Measurements from ENCODE around the gene GLMP.

GLMP gene

GRCh38 chr1:156249593-156249992 lies 45.9 kb downstream of the GLMP start:
- Histone ChIP-seq H3K9me3 (ENCODE audit: control insufficient read depth, low read length) (no peaks in the 10 kb centered on the region), H2BK120ac (ENCODE audit: low read depth, low read length) (no peak overlapping the region), H3K4ac (ENCODE audit: low read depth in 1 of 2, low read length in 2 of 2) (no peak overlapping the region), H4K91ac (ENCODE audit: low read length) (no peak overlapping the region), H3K27me3 (ENCODE audit: control insufficient read depth in 1 of 2, insufficient read depth in 1 of 2, low read length in 2 of 2) (peaks cover 0 to 26% of the 10 kb centered on the region in 2 experiments), H3K4me2 (ENCODE audit: low read length, poor library complexity, severe bottlenecking) (no peak overlapping the region), H3K18ac (ENCODE audit: low read depth in 1 of 2, low read length in 2 of 2) (no peak overlapping the region), H2BK15ac (ENCODE audit: low read depth, poor library complexity, severe bottlenecking) (no peak overlapping the region), H3K27ac (ENCODE audit: low read length, poor library complexity, severe bottlenecking) (no peak overlapping the region), H3K23ac (ENCODE audit: low read length in 2 of 2) (no peak overlapping the region), H3K9ac (ENCODE audit: low read length) (no peak overlapping the region), H3K4me3 (ENCODE audit: insufficient read depth in 1 of 2, low read depth in 1 of 2, low read length in 2 of 2) (no peak overlapping the region), H3K36me3 (ENCODE audit: control insufficient read depth in 1 of 2, insufficient read depth in 2 of 2, low read depth in 1 of 2, low read length in 2 of 2) (peaks cover 56 to 83% of the 10 kb centered on the region in 2 experiments), H2AFZ (ENCODE audit: low read depth, low read length) (no peak overlapping the region), H3K79me1 (replicated peaks; ENCODE audit: low read length, poor library complexity, severe bottlenecking) (peaks cover 3% of the 10 kb centered on the region), H3K14ac (ENCODE audit: low read length in 2 of 2) (no peak overlapping the region), H3K4me1 (ENCODE audit: control insufficient read depth, insufficient read depth, low read depth, low read length) (peaks cover 1% of the 10 kb centered on the region), H4K8ac (ENCODE audit: low read length) (no peak overlapping the region), H2AK5ac (ENCODE audit: low read length, severe bottlenecking) (no peak overlapping the region), H2BK5ac (ENCODE audit: low read depth, low read length, poor library complexity, severe bottlenecking) (no peak overlapping the region), H2BK12ac (ENCODE audit: low read length in 2 of 2) (no peak overlapping the region)
- no peak for DNase-seq
- 88% methylated on average over 5 of the region's 5 CpGs for WGBS

DNA sequence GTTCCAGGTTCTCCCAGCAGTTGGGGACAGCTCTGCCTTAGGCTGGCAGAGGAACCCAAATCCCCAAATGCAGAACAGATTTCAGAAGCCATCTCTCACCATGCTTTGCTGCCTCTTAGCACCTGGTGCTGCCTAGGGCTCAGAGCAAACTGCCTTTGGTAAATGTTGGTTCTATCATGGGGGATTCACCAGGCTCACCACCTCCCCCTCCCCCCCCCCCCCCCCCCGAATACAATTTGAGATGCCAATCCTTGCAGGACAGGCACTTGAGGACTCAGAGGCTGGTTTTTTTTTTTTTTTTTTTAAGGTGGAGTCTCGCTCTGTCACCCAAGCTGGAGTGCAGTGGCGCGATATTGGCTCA lies 47.2 kb downstream of the GLMP start:
- H3K36me3 ChIP-seq (ENCODE audit: control insufficient read depth in 1 of 2, insufficient read depth in 2 of 2, low read depth in 1 of 2, low read length in 2 of 2), result peaks cover 46 to 73% of the 10 kb centered on the region in 2 experiments
- no peak overlapping the region for H2BK12ac ChIP-seq (ENCODE audit: low read length in 2 of 2)
- H2AK5ac ChIP-seq (ENCODE audit: low read length, severe bottlenecking), result no peak overlapping the region
- peaks cover 1% of the 10 kb centered on the region for H3K79me1 ChIP-seq (replicated peaks; ENCODE audit: low read length, poor library complexity, severe bottlenecking)
- no peak overlapping the region for H2BK5ac ChIP-seq (ENCODE audit: low read depth, low read length, poor library complexity, severe bottlenecking)
- no peak overlapping the region for H3K9ac ChIP-seq (ENCODE audit: low read length)
- H3K27me3 ChIP-seq (ENCODE audit: control insufficient read depth in 1 of 2, insufficient read depth in 1 of 2, low read length in 2 of 2), result peaks cover 0 to 30% of the 10 kb centered on the region in 2 experiments
- no peak overlapping the region for H4K91ac ChIP-seq (ENCODE audit: low read length)
- H3K18ac ChIP-seq (ENCODE audit: low read depth in 1 of 2, low read length in 2 of 2), result no peak overlapping the region
- H2AFZ ChIP-seq (ENCODE audit: low read depth, low read length), result no peak overlapping the region
- no peak overlapping the region for H4K8ac ChIP-seq (ENCODE audit: low read length)
- peak overlapping the region in 1 of 2 experiments; percentile 37 for H3K4ac ChIP-seq (ENCODE audit: low read depth in 1 of 2, low read length in 2 of 2)
- no peak overlapping the region for H3K4me3 ChIP-seq (ENCODE audit: insufficient read depth in 1 of 2, low read depth in 1 of 2, low read length in 2 of 2)
- H3K4me1 ChIP-seq (ENCODE audit: control insufficient read depth, insufficient read depth, low read depth, low read length), result peaks cover 1% of the 10 kb centered on the region
- no CpG with 5 or more reads among the region's 4 CpGs for WGBS
- no peak overlapping the region for H3K23ac ChIP-seq (ENCODE audit: low read length in 2 of 2)
- no peak overlapping the region for H3K14ac ChIP-seq (ENCODE audit: low read length in 2 of 2)
- no peak overlapping the region for H2BK120ac ChIP-seq (ENCODE audit: low read depth, low read length)
- no peak overlapping the region for H2BK15ac ChIP-seq (ENCODE audit: low read depth, poor library complexity, severe bottlenecking)
- no peak overlapping the region for H3K27ac ChIP-seq (ENCODE audit: low read length, poor library complexity, severe bottlenecking)
- H3K9me3 ChIP-seq (ENCODE audit: control insufficient read depth, low read length), result no peaks in the 10 kb centered on the region
- no peak for DNase-seq
- H3K4me2 ChIP-seq (ENCODE audit: low read length, poor library complexity, severe bottlenecking), result no peak overlapping the region

DNA sequence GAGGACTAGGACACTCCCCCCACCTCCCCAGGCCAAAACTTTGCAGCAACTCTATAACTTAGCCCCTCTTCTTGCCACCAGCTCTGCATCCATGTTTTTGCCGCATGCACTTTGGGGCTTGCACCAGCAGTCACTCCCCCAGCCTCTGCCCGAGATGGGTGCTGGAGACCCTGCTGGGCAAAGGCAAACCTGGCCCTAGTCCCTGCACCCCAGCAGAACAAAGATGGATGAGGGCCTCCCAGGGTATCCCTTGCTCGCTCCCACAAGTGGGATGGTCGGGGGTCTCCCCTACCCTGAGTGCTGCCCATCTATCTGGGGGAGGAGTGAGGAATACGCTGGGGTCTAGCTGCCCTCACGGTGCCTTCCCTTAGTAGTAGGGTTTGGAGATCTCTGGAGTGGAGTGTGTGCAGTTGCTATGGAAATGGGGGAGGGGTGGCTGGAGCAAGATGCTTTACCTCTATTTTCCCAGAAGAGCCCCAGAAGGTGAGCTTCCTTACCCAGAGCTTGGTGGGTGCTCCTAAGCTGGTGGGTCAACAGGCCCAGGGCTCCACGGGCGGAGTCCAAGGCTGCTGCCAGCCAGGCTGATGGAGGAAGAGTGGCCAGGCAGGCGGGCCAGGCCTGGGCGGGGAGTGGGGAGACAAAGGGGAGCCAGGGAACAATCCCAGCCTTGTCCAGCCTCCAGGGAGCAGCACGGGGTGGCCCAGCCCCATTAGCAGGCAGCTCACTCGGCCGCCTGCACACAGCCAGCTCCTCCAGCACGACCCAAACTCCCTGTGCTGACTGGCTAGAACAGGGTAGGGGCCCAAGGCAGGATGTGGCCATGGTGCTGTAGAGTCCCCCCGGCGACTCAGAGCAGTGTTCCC lies 47.8 kb downstream of the GLMP start, which contains the start of gene PAQR6:
Gene PAQR6, minus strand, starts transcription at position 597 of the 863 bp plus-strand sequence. CDS start 1,325 bp downstream, outside the sequence.
- Histone ChIP-seq H3K4me3 (ENCODE audit: insufficient read depth in 1 of 2, low read depth in 1 of 2, low read length in 2 of 2) (no peak within 1 kb of the TSS), H3K79me1 (replicated peaks; ENCODE audit: low read length, poor library complexity, severe bottlenecking) (no peaks in the 10 kb centered on the region), H3K23ac (ENCODE audit: low read length in 2 of 2) (no peak within 1 kb of the TSS), H3K4ac (ENCODE audit: low read depth in 1 of 2, low read length in 2 of 2) (peak within 1 kb of the TSS in 1 of 2 experiments; percentile 37), H2AK5ac (ENCODE audit: low read length, severe bottlenecking) (no peak within 1 kb of the TSS), H3K4me2 (ENCODE audit: low read length, poor library complexity, severe bottlenecking) (no peak within 1 kb of the TSS), H3K14ac (ENCODE audit: low read length in 2 of 2) (peak within 1 kb of the TSS in 1 of 2 experiments; percentile 9), H3K27me3 (ENCODE audit: control insufficient read depth in 1 of 2, insufficient read depth in 1 of 2, low read length in 2 of 2) (peaks cover 0 to 30% of the 10 kb centered on the region in 2 experiments), H3K9me3 (ENCODE audit: control insufficient read depth, low read length) (no peaks in the 10 kb centered on the region), H2BK15ac (ENCODE audit: low read depth, poor library complexity, severe bottlenecking) (no peak within 1 kb of the TSS), H3K36me3 (ENCODE audit: control insufficient read depth in 1 of 2, insufficient read depth in 2 of 2, low read depth in 1 of 2, low read length in 2 of 2) (peaks cover 40 to 71% of the 10 kb centered on the region in 2 experiments), H4K8ac (ENCODE audit: low read length) (no peak within 1 kb of the TSS), H2BK5ac (ENCODE audit: low read depth, low read length, poor library complexity, severe bottlenecking) (no peak within 1 kb of the TSS), H2BK120ac (ENCODE audit: low read depth, low read length) (no peak within 1 kb of the TSS), H3K9ac (ENCODE audit: low read length) (no peak within 1 kb of the TSS), H3K18ac (ENCODE audit: low read depth in 1 of 2, low read length in 2 of 2) (no peak within 1 kb of the TSS), H4K91ac (ENCODE audit: low read length) (no peak within 1 kb of the TSS), H2BK12ac (ENCODE audit: low read length in 2 of 2) (no peak within 1 kb of the TSS), H2AFZ (ENCODE audit: low read depth, low read length) (no peak within 1 kb of the TSS), H3K27ac (ENCODE audit: low read length, poor library complexity, severe bottlenecking) (no peak within 1 kb of the TSS), H3K4me1 (ENCODE audit: control insufficient read depth, insufficient read depth, low read depth, low read length) (peaks cover 1% of the 10 kb centered on the region)
- 93% methylated on average over 16 of the region's 16 CpGs for WGBS
- DNase-seq, result no peak

DNA sequence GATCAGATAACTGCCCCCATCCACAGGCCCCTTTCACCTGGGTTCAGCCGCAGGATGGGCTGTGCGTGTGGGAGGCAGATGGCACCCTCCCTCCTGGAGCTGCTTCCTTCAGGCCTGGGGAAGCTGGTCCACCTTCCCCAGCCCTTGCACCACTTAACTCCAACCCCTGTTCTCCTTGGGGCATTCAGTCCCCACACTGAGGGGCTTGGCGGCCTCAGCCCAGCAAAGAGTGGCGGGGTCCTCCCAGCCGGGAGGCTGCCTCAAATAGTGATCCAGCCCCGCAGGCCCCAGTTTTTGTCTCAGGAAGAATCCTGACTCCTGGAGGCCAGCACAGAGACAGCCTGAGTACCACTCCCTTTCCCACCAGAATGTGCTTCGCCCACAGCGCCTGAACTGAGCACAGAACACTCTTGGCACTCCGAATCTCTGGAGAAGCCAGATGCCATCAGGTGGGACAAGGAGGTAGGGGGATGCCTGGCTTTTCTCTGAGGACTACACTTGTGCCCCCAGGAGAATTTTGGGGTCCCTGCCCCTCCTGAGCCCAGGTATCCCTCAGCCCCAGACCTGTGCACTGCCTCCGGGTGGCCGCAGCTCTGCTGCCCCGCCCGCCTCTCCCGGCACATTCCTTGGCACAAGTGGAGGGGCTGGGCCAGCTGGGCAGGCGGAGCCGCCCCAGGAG lies 48.6 kb downstream of the GLMP start:
- Histone ChIP-seq H2BK15ac (ENCODE audit: low read depth, poor library complexity, severe bottlenecking) (no peak overlapping the region), H3K27me3 (ENCODE audit: control insufficient read depth in 1 of 2, insufficient read depth in 1 of 2, low read length in 2 of 2) (peaks cover 0 to 30% of the 10 kb centered on the region in 2 experiments), H2AK5ac (ENCODE audit: low read length, severe bottlenecking) (no peak overlapping the region), H2AFZ (ENCODE audit: low read depth, low read length) (no peak overlapping the region), H3K23ac (ENCODE audit: low read length in 2 of 2) (no peak overlapping the region), H3K9me3 (ENCODE audit: control insufficient read depth, low read length) (no peaks in the 10 kb centered on the region), H2BK12ac (ENCODE audit: low read length in 2 of 2) (no peak overlapping the region), H3K4me2 (ENCODE audit: low read length, poor library complexity, severe bottlenecking) (no peak overlapping the region), H2BK5ac (ENCODE audit: low read depth, low read length, poor library complexity, severe bottlenecking) (no peak overlapping the region), H3K27ac (ENCODE audit: low read length, poor library complexity, severe bottlenecking) (no peak overlapping the region), H3K14ac (ENCODE audit: low read length in 2 of 2) (no peak overlapping the region), H3K18ac (ENCODE audit: low read depth in 1 of 2, low read length in 2 of 2) (no peak overlapping the region), H3K4me3 (ENCODE audit: insufficient read depth in 1 of 2, low read depth in 1 of 2, low read length in 2 of 2) (no peak overlapping the region), H3K79me1 (replicated peaks; ENCODE audit: low read length, poor library complexity, severe bottlenecking) (no peaks in the 10 kb centered on the region), H2BK120ac (ENCODE audit: low read depth, low read length) (no peak overlapping the region), H3K4ac (ENCODE audit: low read depth in 1 of 2, low read length in 2 of 2) (no peak overlapping the region), H3K4me1 (ENCODE audit: control insufficient read depth, insufficient read depth, low read depth, low read length) (peaks cover 8% of the 10 kb centered on the region), H3K36me3 (ENCODE audit: control insufficient read depth in 1 of 2, insufficient read depth in 2 of 2, low read depth in 1 of 2, low read length in 2 of 2) (peaks cover 32 to 66% of the 10 kb centered on the region in 2 experiments), H4K8ac (ENCODE audit: low read length) (no peak overlapping the region), H4K91ac (ENCODE audit: low read length) (no peak overlapping the region), H3K9ac (ENCODE audit: low read length) (no peak overlapping the region)
- no peak for DNase-seq
- WGBS, result 88% methylated on average over 16 of the region's 16 CpGs
